Stimulated activated CD8-positive, alpha-beta memory T cell treated with anti-CD3 and anti-CD28 coated beads, Interleukin-7, amount 100 ng/mL, for 1 hour (primary cell): Measurements from ENCODE around the gene SPEN.
"Not testable (repeated sequence)": the region's sequence is repeated elsewhere in the genome, so short reads cannot be mapped to it uniquely, and the experiment has no call there.

Experiments
- DNase-seq, 2 donors: peaks; one replicate each; pipeline ENCODE4 v3.0.0-alpha.2; 2020; ENCODE audit warnings: low read depth in 2 of 2

The SPEN gene

GRCh38 chr1:15900662-15901279 is 53.3 kb downstream of the SPEN start:
- no peak for DNase-seq

- DNase-seq, result no peak
Measured at GRCh38 chr1:15902882-15903281, 55.4 kb downstream of the SPEN start.

DNA sequence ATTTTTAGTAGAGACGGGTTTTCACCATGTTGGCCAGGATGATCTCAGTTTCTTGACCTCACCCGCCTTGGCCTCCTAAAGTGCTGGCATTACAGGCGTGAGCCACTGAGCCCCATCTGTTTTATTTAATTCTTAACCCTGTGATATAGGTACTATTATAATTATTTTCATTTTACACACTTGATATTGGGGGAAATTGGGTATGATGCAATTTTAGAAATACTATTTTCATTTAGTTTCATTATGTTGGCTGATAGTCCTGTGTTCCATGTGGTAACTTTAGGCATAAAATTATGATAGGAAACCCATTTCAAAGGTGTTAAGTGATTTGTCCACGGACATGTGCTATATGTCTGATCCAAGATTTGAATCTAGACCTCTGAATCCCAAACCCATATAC is 61.1 kb downstream of the SPEN start:
- DNase-seq, result no peak

- no peak for DNase-seq
Measured at GRCh38 chr1:15911141-15911540, 63.6 kb downstream of the SPEN start.

GRCh38 chr1:15911927-15912326 is 64.4 kb downstream of the SPEN start:
- no peak for DNase-seq

DNA sequence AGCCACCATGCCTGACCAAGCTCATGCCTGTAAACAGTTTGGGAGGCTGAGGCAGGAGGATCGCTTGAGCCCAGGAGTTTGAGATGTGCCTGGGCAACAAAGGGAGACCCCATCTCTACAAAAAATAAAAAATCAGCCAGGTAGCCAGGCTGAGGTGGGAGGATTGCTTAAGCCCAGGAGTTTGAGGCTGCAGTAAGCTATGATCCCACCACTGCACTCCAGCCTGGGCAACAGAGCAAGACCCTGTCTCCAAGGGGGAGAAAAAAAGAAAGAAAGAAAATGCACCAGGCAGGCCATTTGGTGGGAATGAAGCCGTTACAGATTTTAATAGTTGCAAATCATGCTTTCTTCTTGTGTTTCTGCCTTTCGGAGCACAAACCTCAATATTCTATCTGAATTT is 66.1 kb downstream of the SPEN start:
- not testable (repeated sequence) for DNase-seq

DNA sequence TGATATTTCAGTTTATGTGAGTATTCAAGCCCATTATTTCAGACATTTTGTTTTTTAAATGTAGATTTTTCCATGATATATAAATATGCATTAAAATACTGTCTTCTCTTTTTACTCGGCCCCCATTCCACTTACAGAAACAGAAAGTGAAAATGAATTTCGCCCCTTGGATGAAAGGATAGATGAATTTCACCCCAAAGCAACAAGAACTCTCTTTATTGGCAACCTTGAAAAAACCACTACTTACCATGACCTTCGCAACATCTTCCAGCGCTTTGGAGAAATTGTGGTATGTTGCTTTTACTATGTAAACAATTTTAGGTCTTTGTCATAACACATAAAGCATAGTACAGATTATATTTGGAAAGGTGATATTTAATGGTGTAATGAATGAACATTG is 68.5 kb downstream of the SPEN start:
- no peak for DNase-seq

- DNase-seq, result no peak
Measured at GRCh38 chr1:15916417-15916816, 68.9 kb downstream of the SPEN start.

GRCh38 chr1:15916916-15917315 is 69.4 kb downstream of the SPEN start:
- DNase-seq, result no peak

DNA sequence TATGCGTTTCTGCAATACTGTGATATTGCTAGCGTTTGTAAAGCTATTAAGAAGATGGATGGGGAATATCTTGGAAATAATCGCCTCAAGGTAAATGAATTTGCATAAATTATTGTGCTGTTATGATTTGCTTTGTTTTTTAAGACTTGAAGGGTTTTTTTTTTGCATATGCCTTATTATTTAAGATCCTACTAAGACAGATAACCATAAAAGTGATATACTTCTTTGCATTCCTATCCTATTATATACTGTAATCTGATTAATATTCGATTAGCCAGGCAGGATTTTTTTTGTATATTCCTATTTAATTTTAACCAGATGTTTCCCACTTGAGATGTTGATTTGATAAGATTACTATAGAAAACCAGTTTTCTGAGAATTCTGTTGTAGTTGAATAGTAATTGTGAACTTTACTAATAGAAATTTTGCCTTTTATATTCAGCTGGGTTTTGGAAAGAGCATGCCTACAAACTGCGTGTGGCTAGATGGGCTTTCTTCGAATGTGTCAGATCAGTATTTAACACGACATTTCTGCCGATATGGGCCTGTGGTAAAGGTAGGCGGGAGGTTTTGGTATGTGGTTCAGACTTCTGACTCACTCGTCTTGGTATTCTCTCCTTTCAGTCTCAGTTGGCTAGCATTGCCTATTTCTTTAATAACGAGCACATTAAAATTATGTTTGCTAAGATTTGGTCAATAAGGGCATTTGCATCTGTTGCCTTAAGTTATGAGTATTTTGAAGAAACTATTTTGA is 71.6 kb downstream of the SPEN start:
- peak; percentile 17 to 20 for DNase-seq

DNA sequence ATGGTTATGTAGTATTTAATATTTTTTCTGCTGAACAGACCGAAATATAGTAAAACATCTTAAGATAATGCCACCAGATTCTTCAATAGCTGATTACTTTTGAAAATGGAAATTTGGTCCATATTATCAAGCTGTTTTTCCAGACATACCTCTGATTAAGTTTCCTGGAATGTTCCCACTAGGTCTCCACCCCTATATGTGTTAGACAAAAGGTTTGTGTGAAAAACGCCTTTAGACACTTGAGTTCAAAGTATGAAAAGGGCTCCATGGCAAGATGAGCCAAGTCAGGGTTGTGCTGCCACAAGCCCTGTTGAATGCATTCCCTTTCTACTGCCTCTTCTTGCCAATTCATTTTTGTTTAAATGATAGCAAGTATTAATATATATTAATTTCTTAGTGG is 75.7 kb downstream of the SPEN start:
- no peak for DNase-seq

DNA sequence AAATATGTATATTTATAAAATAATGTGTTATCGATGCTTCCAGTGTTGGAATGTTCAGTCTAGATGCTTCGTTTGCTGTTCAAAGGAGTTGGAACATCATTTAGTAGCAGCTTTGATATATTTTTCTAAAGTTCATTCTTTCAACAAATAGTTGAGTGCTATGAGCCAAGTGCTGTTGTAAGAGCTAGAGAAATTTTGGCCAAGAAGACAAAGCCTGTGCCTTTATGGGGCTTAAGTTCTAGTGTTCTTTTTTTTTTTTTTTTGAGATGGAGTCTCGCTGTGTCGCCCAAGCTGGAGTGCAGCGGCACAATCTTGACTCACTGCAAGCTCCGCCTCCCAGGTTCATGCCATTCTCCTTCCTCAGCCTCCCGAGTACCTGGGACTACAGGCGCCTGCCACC is 78.9 kb downstream of the SPEN start:
- DNase-seq, result not testable (repeated sequence)

- no peak for DNase-seq
Measured at GRCh38 chr1:15928971-15929965, 81.8 kb downstream of the SPEN start.

DNA sequence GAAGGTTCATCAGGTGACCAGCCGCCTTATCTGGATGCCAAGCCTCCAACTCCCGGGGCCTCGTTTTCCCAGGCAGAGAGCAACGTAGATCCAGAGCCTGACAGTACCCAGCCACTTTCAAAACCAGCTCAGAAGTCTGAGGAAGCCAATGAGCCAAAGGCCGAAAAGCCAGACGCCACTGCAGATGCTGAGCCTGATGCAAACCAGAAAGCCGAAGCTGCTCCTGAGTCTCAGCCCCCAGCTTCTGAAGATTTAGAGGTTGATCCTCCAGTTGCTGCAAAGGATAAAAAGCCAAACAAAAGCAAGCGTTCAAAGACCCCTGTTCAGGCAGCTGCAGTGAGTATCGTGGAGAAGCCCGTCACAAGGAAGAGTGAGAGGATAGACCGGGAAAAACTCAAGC is 83.9 kb downstream of the SPEN start:
- no peak for DNase-seq

DNA sequence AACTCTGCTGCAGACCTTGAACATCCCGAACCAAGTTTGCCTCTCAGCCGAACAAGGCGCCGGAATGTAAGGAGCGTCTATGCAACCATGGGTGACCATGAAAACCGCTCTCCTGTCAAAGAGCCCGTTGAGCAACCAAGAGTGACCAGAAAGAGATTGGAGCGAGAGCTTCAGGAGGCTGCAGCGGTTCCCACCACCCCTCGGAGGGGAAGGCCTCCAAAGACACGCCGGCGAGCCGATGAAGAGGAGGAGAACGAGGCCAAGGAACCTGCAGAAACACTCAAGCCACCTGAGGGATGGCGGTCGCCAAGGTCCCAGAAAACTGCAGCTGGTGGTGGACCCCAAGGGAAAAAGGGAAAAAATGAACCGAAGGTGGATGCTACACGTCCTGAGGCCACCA is 84.4 kb downstream of the SPEN start:
- no peak for DNase-seq

DNA sequence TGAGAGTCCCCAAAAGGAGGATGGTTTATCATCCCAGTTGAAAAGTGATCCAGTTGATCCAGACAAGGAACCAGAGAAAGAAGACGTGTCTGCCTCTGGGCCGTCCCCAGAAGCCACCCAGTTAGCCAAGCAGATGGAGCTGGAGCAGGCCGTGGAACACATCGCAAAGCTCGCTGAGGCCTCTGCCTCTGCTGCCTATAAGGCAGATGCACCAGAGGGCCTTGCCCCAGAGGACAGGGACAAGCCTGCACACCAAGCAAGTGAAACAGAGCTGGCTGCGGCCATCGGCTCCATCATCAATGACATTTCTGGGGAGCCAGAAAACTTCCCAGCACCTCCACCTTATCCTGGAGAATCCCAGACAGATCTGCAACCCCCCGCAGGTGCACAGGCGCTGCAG is 85.1 kb downstream of the SPEN start:
- DNase-seq, result no peak

DNA sequence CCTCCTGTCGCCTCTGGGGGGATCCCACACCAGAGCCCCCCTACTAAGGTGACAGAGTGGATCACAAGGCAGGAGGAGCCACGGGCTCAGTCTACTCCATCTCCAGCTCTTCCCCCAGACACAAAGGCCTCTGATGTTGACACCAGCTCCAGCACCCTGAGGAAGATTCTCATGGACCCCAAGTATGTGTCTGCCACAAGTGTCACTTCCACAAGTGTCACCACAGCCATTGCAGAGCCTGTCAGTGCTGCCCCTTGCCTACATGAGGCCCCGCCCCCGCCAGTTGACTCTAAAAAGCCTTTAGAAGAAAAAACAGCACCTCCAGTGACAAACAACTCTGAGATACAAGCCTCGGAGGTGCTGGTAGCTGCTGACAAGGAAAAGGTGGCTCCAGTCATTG is 86.2 kb downstream of the SPEN start:
- DNase-seq, result no peak

DNA sequence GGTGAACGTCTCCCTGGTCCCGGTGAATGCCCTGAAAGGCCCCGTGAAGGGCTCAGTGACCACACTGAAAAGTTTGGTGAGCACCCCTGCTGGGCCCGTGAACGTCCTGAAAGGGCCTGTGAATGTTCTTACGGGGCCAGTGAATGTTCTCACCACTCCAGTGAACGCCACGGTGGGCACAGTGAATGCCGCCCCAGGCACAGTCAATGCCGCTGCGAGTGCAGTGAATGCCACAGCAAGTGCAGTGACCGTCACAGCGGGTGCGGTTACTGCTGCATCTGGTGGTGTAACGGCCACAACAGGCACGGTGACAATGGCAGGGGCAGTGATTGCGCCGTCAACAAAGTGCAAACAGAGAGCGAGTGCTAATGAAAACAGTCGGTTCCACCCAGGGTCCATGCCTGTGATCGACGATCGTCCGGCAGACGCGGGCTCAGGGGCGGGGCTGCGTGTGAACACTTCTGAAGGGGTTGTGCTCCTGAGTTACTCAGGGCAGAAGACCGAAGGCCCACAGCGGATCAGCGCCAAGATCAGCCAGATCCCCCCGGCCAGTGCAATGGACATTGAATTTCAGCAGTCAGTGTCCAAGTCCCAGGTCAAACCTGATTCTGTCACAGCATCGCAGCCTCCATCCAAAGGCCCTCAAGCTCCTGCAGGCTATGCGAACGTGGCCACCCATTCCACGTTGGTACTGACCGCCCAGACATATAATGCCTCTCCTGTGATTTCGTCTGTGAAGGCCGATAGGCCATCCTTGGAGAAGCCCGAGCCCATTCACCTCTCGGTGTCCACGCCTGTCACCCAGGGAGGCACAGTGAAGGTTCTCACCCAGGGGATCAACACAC is 86.9 kb downstream of the SPEN start:
- DNase-seq, result no peak

- DNase-seq, result no peak
Measured at GRCh38 chr1:15935056-15935950, 87.8 kb downstream of the SPEN start.

DNA sequence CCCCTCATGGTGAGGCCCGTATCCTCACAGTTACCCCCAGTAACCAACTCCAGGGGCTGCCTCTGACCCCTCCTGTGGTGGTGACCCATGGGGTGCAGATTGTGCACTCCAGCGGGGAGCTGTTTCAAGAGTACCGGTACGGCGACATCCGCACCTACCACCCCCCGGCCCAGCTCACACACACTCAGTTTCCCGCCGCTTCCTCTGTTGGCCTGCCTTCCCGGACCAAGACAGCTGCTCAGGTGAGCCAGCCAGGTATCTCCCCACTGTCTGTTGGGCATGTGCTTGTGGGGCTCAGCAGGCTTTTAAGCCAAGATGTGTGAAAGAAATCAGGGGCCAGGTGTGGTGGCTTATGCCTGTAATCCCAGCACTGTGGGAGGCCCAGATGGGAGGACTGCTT is 88.5 kb downstream of the SPEN start:
- DNase-seq, result no peak

- DNase-seq, result no peak
Measured at GRCh38 chr1:15937146-15937545, 89.6 kb downstream of the SPEN start.
